IPS DF 6.9 (cell line): Measurements from ENCODE around the gene TKT.

Experiments used
- DNase-seq: peaks from one replicate; pipeline ENCODE4 v3.0.0-alpha.2; 2013; ENCODE audit warnings: low read depth, low spot score
- H3K27ac ChIP-seq: one replicate; pipeline ENCODE4 v1.5.1; 2013; ENCODE audit warnings: low read length, control low read depth
- H3K27me3 ChIP-seq: 2 replicates; pipeline ENCODE4 v1.6.1; 2013; ENCODE audit warnings: mild to moderate bottlenecking, low read length; ENCODE audit not compliant: control insufficient read depth, insufficient read depth
- H3K36me3 ChIP-seq: 2 replicates; pipeline ENCODE4 v1.6.1; 2013; ENCODE audit warnings: low read length; ENCODE audit not compliant: control insufficient read depth, insufficient read depth
- H3K4me1 ChIP-seq: 2 replicates; pipeline ENCODE4 v1.6.1; 2013; ENCODE audit warnings: low read length; ENCODE audit not compliant: control insufficient read depth, insufficient read depth
- H3K4me3 ChIP-seq: 2 replicates; pipeline ENCODE4 v1.5.1; 2013; ENCODE audit warnings: mild to moderate bottlenecking, low read length
- H3K9me3 ChIP-seq: 2 replicates; pipeline ENCODE4 v1.6.1; 2013; ENCODE audit warnings: low read length, inconsistent platforms; ENCODE audit not compliant: control insufficient read depth, insufficient read depth
- WGBS: extraction: QIAGEN DNeasy Blood & Tissue Kit; methylation state at CpG from one replicate; pipeline ENCODE4 v1.1.7; 2013; ENCODE audit warnings: mixed read lengths, missing lambda C conversion rate; ENCODE audit not compliant: insufficient read length, insufficient coverage; 5-methylcytosine and 5-hydroxymethylcytosine counted together

Gene TKT

DNA sequence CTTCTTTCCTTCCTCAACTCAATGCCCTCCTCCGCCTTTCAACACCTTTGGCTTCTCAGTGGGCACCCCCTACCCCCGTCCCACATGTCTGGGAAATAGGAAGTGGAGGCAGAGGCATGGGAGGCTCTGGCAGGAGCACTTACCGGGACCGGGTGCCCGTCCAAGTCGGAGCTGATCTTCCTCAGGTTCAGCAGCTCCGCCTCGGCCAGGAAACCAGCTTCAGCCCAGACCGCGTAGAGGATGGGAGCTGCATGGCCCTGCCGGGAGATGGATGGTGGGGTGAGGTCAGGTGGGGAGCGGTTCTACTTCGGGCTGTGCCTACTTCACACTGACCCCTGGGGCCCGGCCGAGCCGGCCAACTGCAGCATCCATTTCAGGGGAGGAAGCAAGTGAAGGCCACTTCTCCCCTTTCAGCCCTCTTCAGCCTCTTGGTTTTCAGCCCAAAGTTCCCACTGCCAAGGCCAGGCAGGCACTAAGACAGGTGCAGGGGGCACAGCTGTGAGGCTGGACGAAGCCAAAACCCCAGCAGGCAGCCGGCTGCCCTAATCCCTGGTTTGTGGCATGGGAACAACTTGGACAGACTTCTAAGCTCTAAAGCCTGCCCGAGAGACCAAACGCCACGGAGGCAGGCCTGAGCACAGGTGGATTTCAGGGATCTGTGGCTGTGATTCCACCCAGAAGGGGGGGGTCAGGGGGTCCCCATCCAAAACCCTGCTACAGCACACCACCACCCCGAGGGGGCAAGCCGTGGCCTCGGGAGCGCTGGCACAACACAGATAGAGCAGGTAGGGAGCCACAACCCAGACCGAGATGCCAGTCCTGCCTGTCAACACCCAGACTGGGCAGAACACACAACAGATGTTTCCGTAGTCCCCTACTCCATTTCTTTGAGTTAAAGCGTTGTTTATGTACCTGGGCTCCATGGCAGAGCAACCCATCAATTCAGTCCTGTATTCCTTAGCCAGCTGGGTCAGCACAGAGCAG, 14.5 kb downstream of the TKT start:
- Histone ChIP-seq H3K27me3 (no peaks in the 10 kb centered on the region), H3K4me3 (no peak overlapping the region), H3K4me1 (peaks cover 5% of the 10 kb centered on the region; the same call in 1 of the 2 replicates), H3K9me3 (no peaks in the 10 kb centered on the region), H3K36me3 (peaks cover 44% of the 10 kb centered on the region), H3K27ac (no peak overlapping the region)
- WGBS = no CpG with 5 or more reads among the region's 28 CpGs
- DNase-seq = no peak

DNA sequence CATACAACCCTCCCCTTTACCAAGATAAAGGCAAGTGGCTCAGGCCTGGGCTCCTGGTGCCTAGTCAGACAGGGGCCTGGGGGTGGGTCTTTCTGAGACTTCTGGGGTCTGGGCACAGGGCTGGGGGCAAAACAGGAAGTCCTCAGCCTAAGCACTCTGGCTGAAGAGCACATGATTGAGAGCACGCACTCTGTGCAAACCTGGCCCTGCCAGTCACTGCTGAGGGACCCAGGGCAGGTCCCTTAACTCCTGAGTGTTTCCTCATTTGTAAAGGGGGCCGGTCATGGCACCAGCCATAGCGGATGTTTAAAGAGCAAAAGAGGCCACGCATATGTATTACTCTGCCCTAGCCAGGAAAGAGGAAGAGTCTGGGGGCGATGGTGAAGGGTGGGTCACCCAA, 16.0 kb downstream of the TKT start:
- Histone ChIP-seq H3K27me3 (no peaks in the 10 kb centered on the region), H3K36me3 (peaks cover 52% of the 10 kb centered on the region), H3K4me3 (no peak overlapping the region), H3K9me3 (no peaks in the 10 kb centered on the region), H3K4me1 (peaks cover 5% of the 10 kb centered on the region; the same call in 1 of the 2 replicates), H3K27ac (no peak overlapping the region)
- DNase-seq = no peak
- WGBS = no CpG with 5 or more reads among the region's 5 CpGs

DNA sequence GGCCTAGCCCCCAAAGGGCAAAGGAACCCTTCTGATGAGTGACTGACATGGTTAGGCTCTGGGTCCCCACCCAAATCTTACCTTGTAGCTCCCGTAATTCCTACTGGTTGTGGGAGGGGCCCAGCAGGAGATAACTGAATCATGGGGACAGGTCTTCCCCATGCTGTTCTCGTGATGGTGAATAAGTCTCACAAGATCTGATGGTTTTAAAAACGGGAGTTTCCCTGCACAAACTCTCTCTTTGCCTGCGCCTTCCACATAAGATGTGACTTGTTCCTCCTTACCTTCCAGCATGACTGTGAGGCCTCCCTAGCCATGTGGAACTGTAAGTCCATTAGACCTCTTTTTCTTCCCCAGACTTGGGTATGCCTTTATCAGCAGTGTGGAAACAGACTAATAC, 16.9 kb downstream of the TKT start:
- peaks cover 3% of the 10 kb centered on the region; the same call in 1 of the 2 replicates for H3K4me1 ChIP-seq
- no peaks in the 10 kb centered on the region for H3K27me3 ChIP-seq
- no peak for DNase-seq
- H3K4me3 ChIP-seq = no peak overlapping the region
- H3K27ac ChIP-seq = no peak overlapping the region
- H3K36me3 ChIP-seq = peaks cover 59% of the 10 kb centered on the region
- whole genome bisulfite sequencing = no CpG with 5 or more reads among the region's 4 CpGs
- H3K9me3 ChIP-seq = no peaks in the 10 kb centered on the region

DNA sequence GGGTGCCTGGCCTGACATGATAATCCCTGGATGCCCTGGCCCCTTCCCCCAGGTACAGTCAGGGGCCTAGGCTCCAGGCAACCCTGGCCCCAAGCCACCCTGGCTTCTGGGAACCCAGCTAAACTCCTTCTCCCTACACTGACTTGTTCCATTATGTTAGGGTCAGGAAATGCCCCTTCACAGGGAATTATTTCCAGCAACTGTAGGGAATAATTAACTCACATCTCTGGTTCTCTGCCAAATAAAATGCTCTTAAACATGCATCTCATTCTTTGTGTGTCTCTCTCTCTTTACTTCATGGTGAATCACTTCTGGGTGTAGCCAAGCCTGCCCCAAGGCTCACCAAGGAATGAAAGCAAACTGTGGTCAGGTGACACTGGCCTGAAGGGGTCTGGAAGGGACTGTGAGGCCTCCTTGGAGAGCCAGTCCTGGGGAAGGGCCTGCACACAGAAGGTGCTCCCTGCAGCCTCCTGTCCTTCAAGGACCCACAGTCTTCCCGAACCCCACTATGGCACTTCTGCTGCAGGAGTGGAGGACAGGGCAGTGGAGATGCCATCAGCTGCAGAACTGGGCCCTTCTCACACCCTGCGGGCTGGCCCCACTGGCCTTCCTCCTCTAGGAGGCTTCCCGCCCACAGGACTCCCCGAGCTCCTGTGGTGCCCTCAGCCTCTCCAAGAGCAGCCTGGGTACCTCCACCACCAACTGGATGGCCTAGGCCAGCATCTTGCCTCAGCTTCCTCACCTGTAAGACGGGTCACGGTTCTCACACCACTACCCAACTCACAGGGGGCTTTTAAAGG, 17.6 kb downstream of the TKT start:
- H3K4me1 ChIP-seq = no peaks in the 10 kb centered on the region
- no peak overlapping the region for H3K4me3 ChIP-seq
- no peaks in the 10 kb centered on the region for H3K9me3 ChIP-seq
- H3K27ac ChIP-seq = no peak overlapping the region
- DNase-seq = no peak
- no CpG with 5 or more reads among the region's 6 CpGs for WGBS
- peaks cover 62% of the 10 kb centered on the region for H3K36me3 ChIP-seq
- no peaks in the 10 kb centered on the region for H3K27me3 ChIP-seq

DNA sequence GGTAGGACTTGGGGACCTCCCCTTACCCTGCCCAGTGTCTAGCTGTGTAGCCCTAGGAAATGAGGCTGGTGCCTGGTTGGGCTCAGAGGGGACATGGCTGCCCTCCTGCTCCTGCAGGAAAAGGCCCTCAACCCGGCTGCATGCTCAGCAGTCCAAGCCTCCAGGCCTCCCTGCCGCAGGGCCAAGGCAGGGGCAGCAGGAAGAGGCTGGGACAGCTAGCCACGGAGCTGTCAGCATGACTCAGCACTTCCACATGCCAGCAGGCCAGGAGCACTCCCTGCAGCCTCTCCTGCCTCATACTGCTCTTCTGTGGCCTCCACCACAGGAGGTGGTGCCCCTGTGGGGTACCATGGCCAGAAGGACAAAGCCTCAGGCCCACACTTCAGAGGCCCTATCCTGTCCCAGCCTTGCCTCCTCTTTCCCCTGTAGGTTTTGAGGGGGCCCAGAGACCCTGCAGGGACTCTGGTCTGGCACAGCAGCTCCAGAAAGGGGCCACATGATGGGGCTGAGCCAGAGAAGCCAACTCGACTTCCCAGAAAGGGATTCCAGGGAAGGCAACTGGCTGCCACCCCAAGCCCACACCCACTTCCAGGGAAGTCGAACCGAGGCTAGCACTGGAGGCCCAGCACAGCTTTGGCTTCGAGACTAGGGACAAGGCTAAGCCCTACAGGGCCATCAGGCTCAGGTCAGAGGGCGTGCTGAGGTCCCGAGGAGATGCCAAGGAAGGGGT, 19.5 kb downstream of the TKT start:
- no peak for DNase-seq
- H3K9me3 ChIP-seq = no peaks in the 10 kb centered on the region
- H3K4me1 ChIP-seq = no peaks in the 10 kb centered on the region
- WGBS = no CpG with 5 or more reads among the region's 9 CpGs
- no peaks in the 10 kb centered on the region for H3K27me3 ChIP-seq
- no peak overlapping the region for H3K4me3 ChIP-seq
- peaks cover 68% of the 10 kb centered on the region for H3K36me3 ChIP-seq
- no peak overlapping the region for H3K27ac ChIP-seq

DNA sequence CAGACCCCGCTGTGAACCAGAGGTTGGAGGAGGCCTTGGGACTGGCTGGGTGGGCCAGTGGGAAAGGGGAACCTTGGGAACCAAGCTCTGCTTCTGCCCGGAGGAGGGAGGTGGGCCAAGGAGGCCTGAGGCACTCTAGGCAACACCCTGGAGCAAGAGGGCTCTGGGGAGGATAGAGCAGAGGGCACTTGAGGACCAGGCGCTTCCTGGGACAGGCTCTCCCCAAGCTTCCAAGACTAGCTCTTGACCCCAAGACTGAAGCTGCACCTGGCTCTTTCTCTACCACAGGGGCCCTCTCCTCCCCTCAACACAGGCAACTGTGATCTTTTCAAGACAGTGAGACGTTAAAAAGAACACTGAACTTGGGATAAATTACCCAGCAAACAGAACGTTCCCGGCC, 20.3 kb downstream of the TKT start:
- Histone ChIP-seq H3K4me1 (no peaks in the 10 kb centered on the region), H3K36me3 (peaks cover 67% of the 10 kb centered on the region), H3K9me3 (no peaks in the 10 kb centered on the region), H3K27me3 (no peaks in the 10 kb centered on the region), H3K4me3 (no peak overlapping the region), H3K27ac (no peak overlapping the region)
- DNase-seq = no peak
- WGBS = no CpG with 5 or more reads among the region's 6 CpGs

DNA sequence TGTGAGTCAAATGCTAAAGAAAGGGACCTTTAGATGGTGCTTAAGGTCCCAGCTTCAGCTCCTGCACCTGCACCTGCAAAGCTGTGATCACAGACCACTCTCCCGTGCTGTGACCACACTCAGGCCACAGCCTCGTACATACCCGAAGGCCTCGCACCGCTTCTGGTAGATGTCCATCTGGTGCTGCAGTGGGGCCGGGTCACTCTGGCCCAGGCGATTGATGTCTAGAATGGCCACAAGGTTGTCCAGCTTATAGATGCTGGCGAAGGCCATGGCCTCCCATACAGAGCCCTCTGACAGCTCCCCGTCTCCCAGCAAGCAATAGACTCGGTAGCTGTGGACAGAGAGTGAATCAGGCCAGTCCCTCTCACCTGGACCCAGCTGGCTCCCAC, 21.0 kb downstream of the TKT start:
- no peaks in the 10 kb centered on the region for H3K9me3 ChIP-seq
- no peak overlapping the region for H3K4me3 ChIP-seq
- no peaks in the 10 kb centered on the region for H3K4me1 ChIP-seq
- DNase-seq = no peak
- WGBS = no CpG with 5 or more reads among the region's 10 CpGs
- H3K36me3 ChIP-seq = peaks cover 69% of the 10 kb centered on the region
- H3K27me3 ChIP-seq = no peaks in the 10 kb centered on the region
- no peak overlapping the region for H3K27ac ChIP-seq

DNA sequence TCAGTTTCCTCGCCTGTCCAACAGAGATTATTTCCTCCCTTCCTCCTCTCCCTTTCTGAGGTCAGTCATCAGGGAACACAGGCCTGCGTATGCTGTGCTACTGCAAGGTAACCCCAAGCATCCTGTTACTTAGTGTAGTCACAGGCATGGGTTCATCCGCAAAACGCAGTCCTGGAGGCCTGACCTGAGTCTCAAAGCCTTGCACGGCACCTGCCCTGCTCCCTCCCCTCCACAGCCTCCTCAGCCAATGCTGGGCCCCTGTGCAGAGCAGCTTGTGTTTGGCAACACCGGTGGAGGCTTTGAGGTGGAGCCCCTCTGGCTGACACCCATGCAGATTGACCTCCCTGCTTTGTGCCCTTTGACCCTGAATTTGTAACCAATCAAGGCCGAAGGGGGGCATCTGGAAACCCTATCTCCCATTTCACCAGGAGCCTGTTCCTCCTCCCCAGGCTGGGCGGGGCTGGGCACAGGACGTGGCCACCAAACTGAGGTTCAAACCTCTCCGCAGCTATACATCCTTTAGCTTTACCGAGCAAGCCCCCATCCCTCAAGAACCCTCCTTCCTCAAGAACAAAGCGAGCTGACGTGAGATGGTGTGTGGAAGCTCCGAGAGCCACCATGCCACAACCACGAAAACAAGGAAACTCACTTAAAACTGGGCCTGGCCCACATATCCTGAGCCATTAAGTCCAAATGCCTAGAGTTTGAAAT, 21.5 kb downstream of the TKT start:
- DNase-seq = no peak
- WGBS = no CpG with 5 or more reads among the region's 15 CpGs
- Histone ChIP-seq H3K27me3 (no peaks in the 10 kb centered on the region), H3K4me1 (no peaks in the 10 kb centered on the region), H3K36me3 (peaks cover 69% of the 10 kb centered on the region), H3K9me3 (no peaks in the 10 kb centered on the region), H3K4me3 (no peak overlapping the region), H3K27ac (no peak overlapping the region)

DNA sequence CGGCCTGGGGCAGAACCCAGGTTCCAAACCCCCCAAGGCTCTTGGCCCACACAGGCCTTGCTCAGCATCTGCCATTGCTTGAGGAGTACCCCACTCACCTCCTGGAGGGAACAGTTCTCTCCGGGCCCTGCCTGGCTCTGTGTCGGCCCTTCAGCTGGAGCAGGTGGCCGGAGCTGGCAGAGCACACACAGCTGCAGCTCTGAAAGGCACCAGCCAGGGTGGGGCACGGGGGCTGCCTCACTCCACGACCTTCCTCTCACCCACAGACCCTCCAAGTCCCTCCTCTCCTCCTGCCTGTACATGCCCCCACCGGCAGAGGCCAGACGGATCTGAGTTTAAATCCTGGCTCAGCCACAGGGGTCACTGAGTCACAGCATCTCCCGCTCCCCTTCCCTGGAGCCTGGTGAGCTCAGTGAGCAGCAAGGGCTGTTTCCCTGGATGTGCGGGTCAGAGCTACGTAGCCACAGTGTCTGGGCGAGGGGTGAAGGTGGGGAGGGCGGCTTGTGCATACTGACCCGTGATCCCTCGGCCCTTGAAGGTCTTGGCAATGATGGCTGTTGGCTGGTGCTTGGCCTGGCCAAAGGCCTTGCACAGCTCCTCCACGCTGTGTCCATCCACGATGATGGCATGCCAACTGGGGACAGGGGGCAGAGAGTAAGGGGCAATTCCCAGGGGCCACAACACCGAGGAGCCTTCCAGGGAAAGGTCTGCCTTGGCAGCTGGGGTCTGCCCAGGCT, 23.0 kb downstream of the TKT start:
- no peaks in the 10 kb centered on the region for H3K27me3 ChIP-seq
- no peak overlapping the region for H3K4me3 ChIP-seq
- H3K27ac ChIP-seq = no peak overlapping the region
- no peaks in the 10 kb centered on the region for H3K4me1 ChIP-seq
- no CpG with 5 or more reads among the region's 18 CpGs for WGBS
- H3K9me3 ChIP-seq = no peaks in the 10 kb centered on the region
- H3K36me3 ChIP-seq = peaks cover 73% of the 10 kb centered on the region
- DNase-seq = no peak
